Measurements from ENCODE around the gene PLXNB2.

Gene PLXNB2

GRCh38 chr22:50255099-50255498 is 52.3 kb downstream of the PLXNB2 start:
- Histone ChIP-seq H3K36me3 (ENCODE audit: control insufficient read depth, insufficient read depth, low read length) (peaks cover 7% of the 10 kb centered on the region; the same call in 1 of the 2 replicates), H3K9me3 (ENCODE audit: control insufficient read depth, insufficient read depth, low read length) (no peaks in the 10 kb centered on the region), H3K27me3 (ENCODE audit: control insufficient read depth, insufficient read depth, low read length) (peaks cover 2% of the 10 kb centered on the region), H3K27ac (ENCODE audit: low read depth, low read length) (no peak overlapping the region), H3K4me3 (ENCODE audit: low read depth, low read length) (no peak overlapping the region), H3K4me1 (ENCODE audit: control insufficient read depth, insufficient read depth, low read length) (peaks cover 2% of the 10 kb centered on the region; the same call in 1 of the 2 replicates), H3K9ac (ENCODE audit: low read depth, low read length) (no peak overlapping the region)

DNA sequence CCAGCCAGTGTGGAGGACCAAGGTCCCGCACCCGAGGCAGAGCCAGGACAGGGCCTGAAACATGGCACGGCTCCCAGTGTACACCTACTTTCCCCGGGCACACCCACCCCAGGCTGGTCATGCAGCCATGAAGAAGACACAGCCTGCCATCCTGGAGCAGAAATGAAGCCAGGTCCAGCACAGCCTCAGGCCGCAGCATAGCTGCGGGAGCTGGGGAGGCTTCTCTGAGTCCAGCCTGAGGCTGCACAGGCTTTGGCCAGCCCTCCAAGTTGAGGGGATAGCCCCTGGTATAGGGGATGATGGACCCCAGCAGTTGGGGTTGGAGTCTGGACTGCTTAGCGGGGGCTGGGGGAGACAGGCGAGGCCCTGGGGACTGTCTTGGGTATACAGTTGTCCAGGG is 53.5 kb downstream of the PLXNB2 start:
- Histone ChIP-seq H3K27me3 (ENCODE audit: control insufficient read depth, insufficient read depth, low read length) (no peaks in the 10 kb centered on the region), H3K4me1 (ENCODE audit: control insufficient read depth, insufficient read depth, low read length) (peaks cover 4% of the 10 kb centered on the region; the same call in 1 of the 2 replicates), H3K27ac (ENCODE audit: low read depth, low read length) (no peak overlapping the region), H3K4me3 (ENCODE audit: low read depth, low read length) (no peak overlapping the region), H3K9me3 (ENCODE audit: control insufficient read depth, insufficient read depth, low read length) (no peaks in the 10 kb centered on the region), H3K36me3 (ENCODE audit: control insufficient read depth, insufficient read depth, low read length) (peaks cover 7% of the 10 kb centered on the region; the same call in 1 of the 2 replicates), H3K9ac (ENCODE audit: low read depth, low read length) (no peak overlapping the region)

GRCh38 chr22:50253046-50253915 is 54.2 kb downstream of the PLXNB2 start:
- no peak overlapping the region for H3K4me3 ChIP-seq (ENCODE audit: low read depth, low read length)
- H3K9me3 ChIP-seq (ENCODE audit: control insufficient read depth, insufficient read depth, low read length) = no peaks in the 10 kb centered on the region
- peaks cover 4% of the 10 kb centered on the region; the same call in 1 of the 2 replicates for H3K4me1 ChIP-seq (ENCODE audit: control insufficient read depth, insufficient read depth, low read length)
- H3K27me3 ChIP-seq (ENCODE audit: control insufficient read depth, insufficient read depth, low read length) = no peaks in the 10 kb centered on the region
- H3K27ac ChIP-seq (ENCODE audit: low read depth, low read length) = no peak overlapping the region
- H3K9ac ChIP-seq (ENCODE audit: low read depth, low read length) = no peak overlapping the region
- H3K36me3 ChIP-seq (ENCODE audit: control insufficient read depth, insufficient read depth, low read length) = peaks cover 7% of the 10 kb centered on the region; the same call in 1 of the 2 replicates

DNA sequence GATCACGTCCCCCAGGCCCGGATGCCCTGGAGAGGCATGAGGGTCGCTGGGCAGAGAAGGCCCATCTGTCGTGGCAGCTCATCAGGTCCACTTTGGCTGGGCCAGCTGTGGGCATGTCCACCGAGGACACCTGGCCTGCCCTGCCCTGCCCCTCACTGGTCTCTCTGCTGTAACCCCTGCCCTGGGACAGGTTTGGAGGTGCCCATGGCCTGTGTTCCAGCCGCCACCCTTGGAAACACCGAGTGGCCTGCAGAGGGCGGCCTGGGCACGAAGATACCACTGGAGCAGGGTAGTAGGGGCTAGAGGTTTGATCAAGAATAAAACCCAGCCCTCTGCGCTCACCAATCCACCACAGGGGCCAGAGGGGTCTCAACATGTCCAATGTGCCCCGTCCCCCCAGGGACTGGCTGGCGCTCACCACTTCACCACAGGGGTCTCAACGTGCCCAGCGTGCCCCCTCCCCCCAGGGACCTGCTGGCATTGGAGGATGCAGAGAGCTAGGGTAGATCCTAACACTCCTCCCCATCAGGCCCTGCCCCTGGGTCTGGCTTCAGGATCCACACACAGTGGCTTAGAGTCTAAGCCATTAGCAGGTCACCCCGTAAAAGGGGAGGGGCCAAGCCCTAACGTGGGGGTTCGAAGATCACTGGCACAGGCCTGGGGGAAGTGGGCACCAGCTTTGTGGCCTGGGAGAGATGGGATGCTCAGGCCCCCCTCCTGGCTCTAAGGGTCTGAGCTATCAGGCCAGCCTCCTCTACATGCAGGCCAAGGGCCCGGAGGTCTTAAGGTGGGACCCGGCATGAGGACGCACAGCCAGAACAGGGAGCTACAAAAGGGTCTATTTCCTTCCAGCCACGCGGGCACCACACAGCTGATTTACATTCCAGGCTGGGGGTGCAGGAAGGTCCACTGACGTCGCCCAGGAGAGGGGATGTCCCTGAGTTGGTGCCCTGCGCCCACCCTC is 55.1 kb downstream of the PLXNB2 start:
- Histone ChIP-seq H3K27me3 (ENCODE audit: control insufficient read depth, insufficient read depth, low read length) (no peaks in the 10 kb centered on the region), H3K4me1 (ENCODE audit: control insufficient read depth, insufficient read depth, low read length) (peaks cover 7% of the 10 kb centered on the region), H3K27ac (ENCODE audit: low read depth, low read length) (no peak overlapping the region), H3K9me3 (ENCODE audit: control insufficient read depth, insufficient read depth, low read length) (no peaks in the 10 kb centered on the region), H3K9ac (ENCODE audit: low read depth, low read length) (no peak overlapping the region), H3K36me3 (ENCODE audit: control insufficient read depth, insufficient read depth, low read length) (peaks cover 6% of the 10 kb centered on the region; the same call in 1 of the 2 replicates), H3K4me3 (ENCODE audit: low read depth, low read length) (peak overlapping the region; percentile 80; the same call in 1 of the 2 replicates)

- Histone ChIP-seq H3K27me3 (ENCODE audit: control insufficient read depth, insufficient read depth, low read length) (no peaks in the 10 kb centered on the region), H3K4me1 (ENCODE audit: control insufficient read depth, insufficient read depth, low read length) (peaks cover 7% of the 10 kb centered on the region), H3K9me3 (ENCODE audit: control insufficient read depth, insufficient read depth, low read length) (no peaks in the 10 kb centered on the region), H3K4me3 (ENCODE audit: low read depth, low read length) (peak overlapping the region; percentile 80), H3K27ac (ENCODE audit: low read depth, low read length) (no peak overlapping the region), H3K9ac (ENCODE audit: low read depth, low read length) (no peak overlapping the region; the same call in 1 of the 2 replicates), H3K36me3 (ENCODE audit: control insufficient read depth, insufficient read depth, low read length) (peaks cover 8% of the 10 kb centered on the region; the same call in 1 of the 2 replicates)
Measured at GRCh38 chr22:50251477-50252081, 55.9 kb downstream of the PLXNB2 start.

DNA sequence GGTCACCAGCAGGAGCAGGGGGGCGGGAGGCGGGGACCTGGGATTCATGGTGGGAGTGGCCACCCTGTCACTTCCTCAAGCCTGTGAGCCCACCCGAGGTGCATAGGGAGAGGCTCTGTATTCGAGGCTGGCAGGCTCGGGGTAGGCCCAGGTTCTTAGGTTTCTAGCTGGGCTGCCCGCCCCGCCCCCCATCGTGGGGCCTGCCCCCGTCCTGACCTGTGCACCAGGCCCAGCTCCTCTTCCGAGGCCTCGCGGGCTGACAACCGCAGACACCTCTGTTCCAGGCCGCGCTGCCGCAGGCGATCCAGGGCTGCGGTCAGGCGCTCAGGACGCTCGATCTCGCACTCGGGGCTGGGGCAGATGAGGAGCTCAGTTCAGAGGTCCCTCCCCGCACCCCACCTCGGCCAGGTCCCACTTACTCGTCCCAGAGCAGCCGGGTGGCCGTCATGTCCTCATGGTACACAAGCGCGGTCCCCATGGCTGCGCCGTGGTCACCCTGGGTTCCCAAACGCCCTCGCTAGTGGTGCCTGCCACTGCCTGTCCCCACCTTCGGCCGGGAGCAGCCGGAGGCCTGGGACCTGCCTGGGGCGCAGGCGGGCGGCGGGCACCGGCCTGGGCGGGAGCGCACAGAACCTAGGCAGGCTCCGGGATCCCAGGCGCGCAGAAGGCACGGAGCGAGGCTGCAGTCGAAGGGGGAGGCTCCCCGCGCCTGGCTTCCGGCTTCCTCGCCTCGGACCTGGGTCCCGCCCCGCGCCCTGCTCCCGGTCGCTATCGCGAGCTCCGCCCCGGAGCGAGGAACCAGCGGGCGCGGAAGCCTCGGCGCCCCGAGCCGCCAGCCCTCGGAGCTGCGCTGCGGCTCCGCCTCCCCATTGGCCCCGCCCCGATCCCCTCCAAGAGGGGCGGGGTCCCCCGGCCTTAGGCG is 56.6 kb downstream of the PLXNB2 start, which contains the start of gene HDAC10:
TSS of gene HDAC10 (minus strand) at position 711 of the 922 bp plus-strand sequence. CDS start at position 478, 233 bp downstream.
- H3K9ac ChIP-seq (ENCODE audit: low read depth, low read length) = peak within 1 kb of the TSS; percentile 63
- peak within 1 kb of the TSS; percentile 80 for H3K4me3 ChIP-seq (ENCODE audit: low read depth, low read length)
- H3K9me3 ChIP-seq (ENCODE audit: control insufficient read depth, insufficient read depth, low read length) = no peaks in the 10 kb centered on the region
- H3K27me3 ChIP-seq (ENCODE audit: control insufficient read depth, insufficient read depth, low read length) = no peaks in the 10 kb centered on the region
- H3K4me1 ChIP-seq (ENCODE audit: control insufficient read depth, insufficient read depth, low read length) = peaks cover 7% of the 10 kb centered on the region
- H3K36me3 ChIP-seq (ENCODE audit: control insufficient read depth, insufficient read depth, low read length) = peaks cover 13% of the 10 kb centered on the region
- peak within 1 kb of the TSS; percentile 18 for H3K27ac ChIP-seq (ENCODE audit: low read depth, low read length)

DNA sequence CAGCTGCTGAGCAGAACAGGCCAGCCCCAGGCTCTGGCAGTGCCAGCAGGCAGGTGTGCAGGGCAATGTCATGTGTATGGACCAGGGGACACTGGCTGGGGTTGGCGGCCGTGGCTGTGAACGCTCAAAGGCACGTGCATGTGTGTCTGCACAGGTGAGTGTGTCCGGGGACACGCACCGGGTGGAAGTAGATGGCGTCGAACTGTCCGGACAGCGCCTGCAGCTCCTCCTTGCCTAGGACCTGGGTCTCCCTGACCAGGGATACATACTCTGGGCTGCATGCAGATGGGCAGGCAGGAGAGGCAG is 57.2 kb downstream of the PLXNB2 start:
- H3K27me3 ChIP-seq (ENCODE audit: control insufficient read depth, insufficient read depth, low read length) = no peaks in the 10 kb centered on the region
- no peak overlapping the region for H3K27ac ChIP-seq (ENCODE audit: low read depth, low read length)
- H3K9me3 ChIP-seq (ENCODE audit: control insufficient read depth, insufficient read depth, low read length) = no peaks in the 10 kb centered on the region
- H3K4me1 ChIP-seq (ENCODE audit: control insufficient read depth, insufficient read depth, low read length) = peaks cover 7% of the 10 kb centered on the region
- H3K9ac ChIP-seq (ENCODE audit: low read depth, low read length) = no peak overlapping the region
- peaks cover 12% of the 10 kb centered on the region for H3K36me3 ChIP-seq (ENCODE audit: control insufficient read depth, insufficient read depth, low read length)
- peak overlapping the region; percentile 80 for H3K4me3 ChIP-seq (ENCODE audit: low read depth, low read length)

DNA sequence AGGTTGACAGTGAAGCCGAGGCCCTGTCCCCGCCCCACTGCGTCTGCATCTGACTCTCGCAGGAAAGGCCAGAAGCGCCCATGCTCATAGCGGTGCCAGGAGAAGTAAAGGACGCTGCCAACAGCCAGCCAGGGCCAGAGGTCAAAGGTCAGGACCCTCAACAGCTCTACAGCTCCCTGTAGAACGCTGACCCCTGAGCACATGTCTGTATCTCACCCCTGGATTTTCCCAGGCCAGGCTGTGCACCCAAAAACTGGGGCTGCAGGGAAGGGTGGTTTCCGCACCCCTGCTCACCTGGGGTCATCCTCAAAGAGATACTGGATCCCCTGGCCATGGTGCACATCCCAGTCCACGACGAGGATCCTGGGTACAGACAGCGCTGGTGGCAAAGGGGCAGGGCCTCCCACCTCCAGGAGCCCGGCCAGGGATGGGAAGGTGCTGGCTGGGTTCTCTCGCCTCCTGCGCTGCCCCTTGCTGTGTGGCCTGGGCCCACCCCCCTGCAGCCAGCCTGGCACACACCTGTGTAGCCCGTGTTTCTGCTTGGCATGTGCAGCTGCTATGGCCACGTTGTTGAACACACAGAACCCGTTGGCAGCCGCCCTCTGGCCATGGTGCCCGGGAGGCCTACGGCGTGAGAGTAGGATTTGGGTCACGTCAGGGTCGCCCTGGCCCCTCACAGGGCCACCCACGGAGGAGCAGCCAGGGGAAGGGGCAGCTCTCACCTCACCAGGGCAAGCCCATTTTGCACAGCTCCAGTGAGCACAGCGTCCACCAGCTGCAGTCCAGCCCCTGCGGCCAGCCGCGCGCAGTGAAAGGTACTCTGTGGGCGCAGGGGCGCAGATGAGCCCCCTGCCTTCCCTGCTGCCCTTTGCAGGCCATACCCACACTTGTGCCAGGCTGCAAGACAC is 57.9 kb downstream of the PLXNB2 start:
- Histone ChIP-seq H3K4me3 (ENCODE audit: low read depth, low read length) (peak overlapping the region; percentile 80; the same call in 1 of the 2 replicates), H3K9me3 (ENCODE audit: control insufficient read depth, insufficient read depth, low read length) (no peaks in the 10 kb centered on the region), H3K27me3 (ENCODE audit: control insufficient read depth, insufficient read depth, low read length) (no peaks in the 10 kb centered on the region), H3K9ac (ENCODE audit: low read depth, low read length) (no peak overlapping the region), H3K27ac (ENCODE audit: low read depth, low read length) (no peak overlapping the region), H3K4me1 (ENCODE audit: control insufficient read depth, insufficient read depth, low read length) (peaks cover 7% of the 10 kb centered on the region), H3K36me3 (ENCODE audit: control insufficient read depth, insufficient read depth, low read length) (peaks cover 12% of the 10 kb centered on the region)

All from HUES48 (cell line).